Adrenal gland (tissue), 5 donors: ENCODE data around the gene AMDHD1.

Source experiments
- POLR2A ChIP-seq, 2 donors: fragments of 450-650 bp; IDR thresholded peaks; one replicate each; pipeline ENCODE4 v1.6.1; 2017; ENCODE audit warnings: antibody characterized with exemption in 2 of 2, mild to moderate bottlenecking in 2 of 2, moderate library complexity in 1 of 2
- TF ChIP-seq, protein P1 (sequence below), 6 experiments: fragments of 450-650 bp in 4 of 6; fragments of 200-600 bp in 2 of 6; sonication (generic) in 1 of 6; IDR thresholded peaks; 1 replicate in 5 of 6; 2 replicates in 1 of 6; pipeline versions ENCODE4 v1.5.1 to v1.8.0; 2016 to 2021; ENCODE audit warnings: antibody characterized with exemption in 6 of 6, mild to moderate bottlenecking in 2 of 6, moderate library complexity in 1 of 6
- donor health status: DM: no; HTN: no; CAD: no.

DNA sequence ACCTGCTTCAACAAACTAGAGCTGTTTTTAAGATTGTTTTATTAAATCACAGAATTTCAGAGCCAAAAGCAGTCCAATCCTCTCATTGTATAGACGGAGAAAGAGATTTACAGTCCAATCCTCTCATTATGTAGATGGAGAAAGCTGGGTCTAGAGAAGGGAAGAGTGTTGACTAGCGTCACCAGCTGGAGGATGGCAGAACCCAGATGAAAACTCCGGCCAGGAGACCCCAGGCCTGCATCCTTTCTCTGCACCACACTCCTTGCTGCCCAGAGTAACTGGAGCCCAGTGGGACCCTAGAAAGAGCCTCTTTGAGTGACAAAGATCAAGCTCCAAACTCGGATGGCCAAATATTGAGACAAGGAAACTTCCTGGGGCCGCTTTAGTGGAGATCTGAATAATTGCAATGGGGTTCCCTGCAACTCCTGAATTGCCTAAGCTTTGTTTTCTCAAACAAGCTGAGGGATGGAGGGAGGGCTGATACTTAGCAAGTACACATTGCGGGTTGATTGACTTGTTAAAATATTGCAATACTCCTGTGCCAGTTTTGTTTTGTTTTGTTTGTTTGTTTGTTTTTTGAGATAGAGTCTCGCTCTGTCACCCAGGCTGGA, 12.5 kb downstream of the AMDHD1 start:
- TF ChIP-seq, protein P1, sequence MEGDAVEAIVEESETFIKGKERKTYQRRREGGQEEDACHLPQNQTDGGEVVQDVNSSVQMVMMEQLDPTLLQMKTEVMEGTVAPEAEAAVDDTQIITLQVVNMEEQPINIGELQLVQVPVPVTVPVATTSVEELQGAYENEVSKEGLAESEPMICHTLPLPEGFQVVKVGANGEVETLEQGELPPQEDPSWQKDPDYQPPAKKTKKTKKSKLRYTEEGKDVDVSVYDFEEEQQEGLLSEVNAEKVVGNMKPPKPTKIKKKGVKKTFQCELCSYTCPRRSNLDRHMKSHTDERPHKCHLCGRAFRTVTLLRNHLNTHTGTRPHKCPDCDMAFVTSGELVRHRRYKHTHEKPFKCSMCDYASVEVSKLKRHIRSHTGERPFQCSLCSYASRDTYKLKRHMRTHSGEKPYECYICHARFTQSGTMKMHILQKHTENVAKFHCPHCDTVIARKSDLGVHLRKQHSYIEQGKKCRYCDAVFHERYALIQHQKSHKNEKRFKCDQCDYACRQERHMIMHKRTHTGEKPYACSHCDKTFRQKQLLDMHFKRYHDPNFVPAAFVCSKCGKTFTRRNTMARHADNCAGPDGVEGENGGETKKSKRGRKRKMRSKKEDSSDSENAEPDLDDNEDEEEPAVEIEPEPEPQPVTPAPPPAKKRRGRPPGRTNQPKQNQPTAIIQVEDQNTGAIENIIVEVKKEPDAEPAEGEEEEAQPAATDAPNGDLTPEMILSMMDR (IDR thresholded peaks at IDR 0.05): no peak
- TF ChIP-seq POLR2A (IDR thresholded peaks at IDR 0.05): no peak
